HCT116 (cell line): ENCODE results near the gene ABCA3. TPM values are rescaled to one million over a fixed set of nuclear protein-coding genes. Genes with fewer than 3 reads are reported as not detected.

Source experiments
- ATAC-seq: fragments of 200-7000 bp; cut with Tn5 transposase; 2 replicates; pipeline ENCODE4 v1.9.1; 2020; ENCODE audit warnings: mild to moderate bottlenecking, moderate library complexity
- BruUV-seq: library from RNA; stranded (reverse); fragments of 400-500 nt; replicated peaks from 2 replicates; lab custom pipeline; 2021; lab: Mats Ljungman, UMichigan
- CTCF ChIA-PET: fragments of 300-600 bp; sonication (Branson Sonifier 250); formaldehyde crosslinking; loops from one replicate; lab custom pipeline; 2021; ENCODE audit warnings: antibody characterized with exemption; lab: Charles Lee
- POLR2A ChIA-PET: fragments of 300-600, 350-600 bp; sonication (Branson Sonifier 250); formaldehyde crosslinking; loops from one replicate; lab custom pipeline; 2021; ENCODE audit warnings: antibody characterized with exemption; lab: Charles Lee
- RAD21 ChIA-PET, 2 experiments: fragments of 300-600 bp; sonication (Branson Sonifier 250); formaldehyde crosslinking; loops; one replicate each; lab custom pipeline; 2023; ENCODE audit warnings: low total read pairs in 2 of 2; ENCODE audit not compliant: uncharacterized antibody in 2 of 2, unreplicated experiment in 2 of 2, low non-redundant PET in 1 of 2; lab: Charles Lee
- DNase-seq: peaks from one replicate; pipeline ENCODE4 v3.0.0-alpha.2; 2010; ENCODE audit warnings: low read depth, low spot score
- H2AFZ ChIP-seq: fragments of 200-600 bp; shearing (Covaris generic), sonication (generic); 2 replicates; pipeline ENCODE4 v1.6.1; 2017; ENCODE audit warnings: low read depth, mixed run types, mixed read lengths, antibody characterized with exemption, low read length; ENCODE audit not compliant: poor library complexity, severe bottlenecking
- H3K27ac ChIP-seq: 2 replicates; pipeline ENCODE4 v1.5.1; 2012; ENCODE audit warnings: low read depth, low read length
- H3K27me3 ChIP-seq: fragments of 200-600 bp; sonication (generic); 2 replicates; pipeline ENCODE4 v1.6.1; 2016; ENCODE audit warnings: mixed run types, low read length, mixed read lengths; ENCODE audit not compliant: insufficient read depth
- H3K36me3 ChIP-seq, 2 experiments: fragments of 200-500 bp in 1 of 2; fragments of 200-600 bp in 1 of 2; sonication (Bioruptor generic) in 1 of 2; sonication (generic) in 1 of 2; 2 replicates each; pipeline versions ENCODE4 v1.5.1 to v1.6.1; 2014 to 2016; ENCODE audit warnings: low read length in 2 of 2, inconsistent platforms in 1 of 2, mixed read lengths in 1 of 2, mixed run types in 1 of 2; ENCODE audit not compliant: insufficient read depth in 2 of 2, control insufficient read depth in 1 of 2
- H3K4me1 ChIP-seq, 2 experiments: fragments of 200-600 bp in 1 of 2; sonication (generic) in 1 of 2; 2 replicates each; pipeline versions ENCODE4 v1.5.1 to v1.6.1; 2012 to 2017; ENCODE audit warnings: low read length in 2 of 2, inconsistent platforms in 1 of 2, mild to moderate bottlenecking in 1 of 2, mixed read lengths in 1 of 2, mixed run types in 1 of 2, moderate library complexity in 1 of 2; ENCODE audit not compliant: insufficient read depth in 2 of 2, control insufficient read depth in 1 of 2
- H3K4me2 ChIP-seq: fragments of 200-600 bp; sonication (generic); 2 replicates; pipeline ENCODE4 v1.6.1; 2017; ENCODE audit warnings: mixed run types, low read length, mixed read lengths
- H3K4me3 ChIP-seq, 2 experiments: fragments of 200-600 bp in 1 of 2; sonication (generic) in 1 of 2; replicated peaks in 1 of 2; 2 replicates each; pipeline ENCODE4 v1.5.1; 2011 to 2016; ENCODE audit warnings: low read length in 2 of 2, control low read depth in 1 of 2, low read depth in 1 of 2, mild to moderate bottlenecking in 1 of 2, mixed read lengths in 1 of 2, mixed run types in 1 of 2
- H3K79me2 ChIP-seq: fragments of 200-600 bp; sonication (generic); 2 replicates; pipeline ENCODE4 v1.6.1; 2017; ENCODE audit warnings: mild to moderate bottlenecking, mixed run types, low read length, moderate library complexity, mixed read lengths; ENCODE audit not compliant: insufficient read depth
- H3K9ac ChIP-seq: fragments of 200-600 bp; sonication (generic); 2 replicates; pipeline ENCODE4 v1.6.1; 2016; ENCODE audit warnings: low read length, mixed read lengths
- H3K9me2 ChIP-seq: fragments of 200-600 bp; sonication (generic), shearing (Covaris generic); 2 replicates; pipeline ENCODE4 v1.6.1; 2017; ENCODE audit warnings: mixed run types, mild to moderate bottlenecking, moderate library complexity; ENCODE audit not compliant: insufficient read depth
- H3K9me3 ChIP-seq, 2 experiments: fragments of 200-500 bp in 1 of 2; fragments of 200-600 bp in 1 of 2; sonication (Bioruptor generic) in 1 of 2; sonication (generic) in 1 of 2; 2 replicates each; pipeline ENCODE4 v1.6.1; 2014 to 2017; ENCODE audit warnings: low read length in 2 of 2, mixed read lengths in 2 of 2, inconsistent platforms in 1 of 2, low read depth in 1 of 2, mild to moderate bottlenecking in 1 of 2, mixed run types in 1 of 2, moderate library complexity in 1 of 2; ENCODE audit not compliant: control insufficient read depth in 1 of 2, insufficient read depth in 1 of 2
- H4K20me1 ChIP-seq: fragments of 200-600 bp; sonication (generic), shearing (Covaris generic); 2 replicates; pipeline ENCODE4 v1.6.1; 2017; ENCODE audit warnings: mixed run types, mild to moderate bottlenecking, moderate library complexity; ENCODE audit not compliant: insufficient read depth
- CBX3 ChIP-seq: IDR thresholded peaks from 2 replicates; pipeline ENCODE4 v1.6.1; 2012; ENCODE audit warnings: low read depth
- ELF1 ChIP-seq: IDR thresholded peaks from 2 replicates; pipeline ENCODE4 v1.6.1; 2012; ENCODE audit warnings: low read depth, borderline replicate concordance
- EZH2 ChIP-seq: fragments of 200-600 bp; sonication (generic); IDR thresholded peaks from 2 replicates; pipeline ENCODE4 v1.6.1; 2017; ENCODE audit warnings: antibody characterized with exemption, mixed run types
- EZH2phosphoT487 ChIP-seq: fragments of 200-600 bp; IDR thresholded peaks from 2 replicates; pipeline ENCODE4 v1.6.1; 2018; ENCODE audit warnings: antibody characterized with exemption, borderline replicate concordance
- FOSL1 ChIP-seq: IDR thresholded peaks from 2 replicates; pipeline ENCODE4 v1.6.1; 2012; ENCODE audit warnings: low read depth
- POLR2A ChIP-seq: IDR thresholded peaks from 2 replicates; pipeline ENCODE4 v1.7.0; 2011; ENCODE audit warnings: borderline replicate concordance; ENCODE audit not compliant: insufficient read depth, insufficient read length; ENCODE audit errors: extremely low read depth
- POLR2AphosphoS5 ChIP-seq: IDR thresholded peaks from 2 replicates; pipeline ENCODE4 v1.6.1; 2011; ENCODE audit warnings: mild to moderate bottlenecking, low read depth, low read length, moderate library complexity
- RAD21 ChIP-seq: IDR thresholded peaks from 2 replicates; pipeline ENCODE4 v1.6.1; 2012; ENCODE audit warnings: low read depth, mild to moderate bottlenecking
- SP1 ChIP-seq: IDR thresholded peaks from 2 replicates; pipeline ENCODE4 v1.6.1; 2012; ENCODE audit warnings: low read depth
- SRF ChIP-seq: IDR thresholded peaks from 2 replicates; pipeline ENCODE4 v1.6.1; 2012; ENCODE audit warnings: low read depth
- TCF7L2 ChIP-seq: IDR thresholded peaks from 2 replicates; pipeline ENCODE4 v1.7.0; 2011; ENCODE audit warnings: borderline replicate concordance, inconsistent platforms; ENCODE audit not compliant: insufficient read depth, insufficient read length; ENCODE audit errors: extremely low read depth
- YY1 ChIP-seq: IDR thresholded peaks from 2 replicates; pipeline ENCODE4 v1.6.1; 2011; ENCODE audit warnings: low read length, low read depth, moderate library complexity, mild to moderate bottlenecking; ENCODE audit not compliant: insufficient replicate concordance; ENCODE audit errors: extremely low read depth
- ZFX ChIP-seq: fragments of 450-650 bp; IDR thresholded peaks from 2 replicates; pipeline ENCODE4 v1.6.1; 2017
- ZNF274 ChIP-seq: fragments of 200-500 bp; sonication (Bioruptor generic); IDR thresholded peaks from 2 replicates; pipeline ENCODE4 v1.6.1; 2014; ENCODE audit warnings: mild to moderate bottlenecking, low read depth, low read length, inconsistent platforms
- intact Hi-C: fragments of 100-400 bp; cut with micrococcal nuclease; formaldehyde crosslinking; loops from 2 replicates; pipeline ENCODE4 v1.10.0; 2022
- total RNA-seq: library from RNA; stranded (reverse); gene quantifications from one replicate; pipeline ENCODE4 v1.2.1, GENCODE V29; 2021; ENCODE audit not compliant: unreplicated experiment
- TF ChIP-seq, protein P1 (sequence below), 3 experiments: fragments of 200-600 bp in 1 of 3; sonication (generic) in 1 of 3; IDR thresholded peaks in 2 of 3; conservative IDR thresholded peaks in 1 of 3; 2 replicates each; pipeline ENCODE4 v1.5.1; 2012 to 2017; ENCODE audit warnings: low read depth in 2 of 3, low read length in 2 of 3, antibody characterized with exemption in 1 of 3, borderline replicate concordance in 1 of 3, control low read depth in 1 of 3, mild to moderate bottlenecking in 1 of 3, mixed read lengths in 1 of 3, mixed run types in 1 of 3, moderate library complexity in 1 of 3; ENCODE audit not compliant: insufficient read depth in 1 of 3
- TF ChIP-seq, protein P2 (sequence below): IDR thresholded peaks from 2 replicates; pipeline ENCODE4 v1.6.1; 2012; ENCODE audit warnings: low read depth

The ABCA3 gene
- total RNA-seq, 1 experiment from 2014 or later: 5.4 TPM

DNA sequence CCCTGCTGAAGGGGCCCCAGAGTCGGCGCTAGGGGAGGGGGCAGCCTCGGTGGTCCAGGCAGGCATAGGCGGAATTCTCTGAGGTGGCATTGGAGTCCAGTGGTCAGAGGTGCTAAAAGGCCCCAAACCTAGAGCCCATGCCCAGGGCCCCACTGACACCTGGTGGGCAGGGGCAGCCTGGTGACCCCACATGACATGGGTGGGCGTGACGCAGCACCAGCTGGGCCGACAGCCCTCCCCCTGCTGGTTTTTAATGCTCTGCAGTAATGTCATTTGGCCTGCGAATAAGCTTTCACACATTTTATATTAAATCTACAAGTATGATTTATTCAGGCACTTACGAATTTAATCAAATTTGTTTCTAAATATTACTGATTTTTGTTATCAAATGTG is 70.5 kb downstream of the ABCA3 start:
- Histone ChIP-seq H3K4me3 (no peak overlapping the region; a peak in 1 of 4 replicates), H2AFZ (no peak overlapping the region), H3K36me3 (peaks cover 0 to 8% of the 10 kb centered on the region in 2 experiments; a peak in 1 of 4 replicates), H3K27ac (no peak overlapping the region), H4K20me1 (peaks cover 13% of the 10 kb centered on the region; the same call in 1 of the 2 replicates), H3K79me2 (peaks cover 34% of the 10 kb centered on the region)
- POLR2A ChIA-PET: no interaction called here
- ATAC-seq: no peak
- CTCF ChIA-PET: interaction anchor here (1.9 kb wide), 1 partner anchor 231 kb away, joined by 5 read pairs; no protein-coding TSS in a partner anchor
- DNase-seq: no peak
- intact Hi-C loops: no loop called here
- no peak for TF ChIP-seq SP1
- TF ChIP-seq, protein P1, sequence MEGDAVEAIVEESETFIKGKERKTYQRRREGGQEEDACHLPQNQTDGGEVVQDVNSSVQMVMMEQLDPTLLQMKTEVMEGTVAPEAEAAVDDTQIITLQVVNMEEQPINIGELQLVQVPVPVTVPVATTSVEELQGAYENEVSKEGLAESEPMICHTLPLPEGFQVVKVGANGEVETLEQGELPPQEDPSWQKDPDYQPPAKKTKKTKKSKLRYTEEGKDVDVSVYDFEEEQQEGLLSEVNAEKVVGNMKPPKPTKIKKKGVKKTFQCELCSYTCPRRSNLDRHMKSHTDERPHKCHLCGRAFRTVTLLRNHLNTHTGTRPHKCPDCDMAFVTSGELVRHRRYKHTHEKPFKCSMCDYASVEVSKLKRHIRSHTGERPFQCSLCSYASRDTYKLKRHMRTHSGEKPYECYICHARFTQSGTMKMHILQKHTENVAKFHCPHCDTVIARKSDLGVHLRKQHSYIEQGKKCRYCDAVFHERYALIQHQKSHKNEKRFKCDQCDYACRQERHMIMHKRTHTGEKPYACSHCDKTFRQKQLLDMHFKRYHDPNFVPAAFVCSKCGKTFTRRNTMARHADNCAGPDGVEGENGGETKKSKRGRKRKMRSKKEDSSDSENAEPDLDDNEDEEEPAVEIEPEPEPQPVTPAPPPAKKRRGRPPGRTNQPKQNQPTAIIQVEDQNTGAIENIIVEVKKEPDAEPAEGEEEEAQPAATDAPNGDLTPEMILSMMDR (IDR thresholded peaks at IDR 0.05 in 2 of 3, conservative IDR thresholded peaks at IDR 0.05 in 1 of 3; ENCODE audit: borderline replicate concordance in 1 of 3, insufficient read depth in 1 of 3, low read depth in 2 of 3, low read length in 2 of 3): no peak
- TF ChIP-seq RAD21: no peak
- TF ChIP-seq POLR2A: no peak
- no peak for TF ChIP-seq ZFX
- no peak for TF ChIP-seq ELF1
- no peak for TF ChIP-seq EZH2
- no peak for TF ChIP-seq FOSL1
- TF ChIP-seq YY1: no peak
- no peak for TF ChIP-seq TCF7L2
- TF ChIP-seq EZH2phosphoT487: no peak
- TF ChIP-seq CBX3: no peak
- TF ChIP-seq, protein P2, sequence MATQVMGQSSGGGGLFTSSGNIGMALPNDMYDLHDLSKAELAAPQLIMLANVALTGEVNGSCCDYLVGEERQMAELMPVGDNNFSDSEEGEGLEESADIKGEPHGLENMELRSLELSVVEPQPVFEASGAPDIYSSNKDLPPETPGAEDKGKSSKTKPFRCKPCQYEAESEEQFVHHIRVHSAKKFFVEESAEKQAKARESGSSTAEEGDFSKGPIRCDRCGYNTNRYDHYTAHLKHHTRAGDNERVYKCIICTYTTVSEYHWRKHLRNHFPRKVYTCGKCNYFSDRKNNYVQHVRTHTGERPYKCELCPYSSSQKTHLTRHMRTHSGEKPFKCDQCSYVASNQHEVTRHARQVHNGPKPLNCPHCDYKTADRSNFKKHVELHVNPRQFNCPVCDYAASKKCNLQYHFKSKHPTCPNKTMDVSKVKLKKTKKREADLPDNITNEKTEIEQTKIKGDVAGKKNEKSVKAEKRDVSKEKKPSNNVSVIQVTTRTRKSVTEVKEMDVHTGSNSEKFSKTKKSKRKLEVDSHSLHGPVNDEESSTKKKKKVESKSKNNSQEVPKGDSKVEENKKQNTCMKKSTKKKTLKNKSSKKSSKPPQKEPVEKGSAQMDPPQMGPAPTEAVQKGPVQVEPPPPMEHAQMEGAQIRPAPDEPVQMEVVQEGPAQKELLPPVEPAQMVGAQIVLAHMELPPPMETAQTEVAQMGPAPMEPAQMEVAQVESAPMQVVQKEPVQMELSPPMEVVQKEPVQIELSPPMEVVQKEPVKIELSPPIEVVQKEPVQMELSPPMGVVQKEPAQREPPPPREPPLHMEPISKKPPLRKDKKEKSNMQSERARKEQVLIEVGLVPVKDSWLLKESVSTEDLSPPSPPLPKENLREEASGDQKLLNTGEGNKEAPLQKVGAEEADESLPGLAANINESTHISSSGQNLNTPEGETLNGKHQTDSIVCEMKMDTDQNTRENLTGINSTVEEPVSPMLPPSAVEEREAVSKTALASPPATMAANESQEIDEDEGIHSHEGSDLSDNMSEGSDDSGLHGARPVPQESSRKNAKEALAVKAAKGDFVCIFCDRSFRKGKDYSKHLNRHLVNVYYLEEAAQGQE: no peak
- TF ChIP-seq SRF: no peak
- no peak for TF ChIP-seq POLR2AphosphoS5
- TF ChIP-seq ZNF274: no peak
- TF ChIP-seq, all 23 proteins: peak for 0
- RAD21 ChIA-PET: no interaction called here
- H3K9me2 ChIP-seq: no peaks in the 10 kb centered on the region
- H3K4me1 ChIP-seq: peaks cover 15 to 21% of the 10 kb centered on the region in 2 experiments; a peak in 3 of 4 replicates
- no peaks in the 10 kb centered on the region for H3K27me3 ChIP-seq
- peak overlapping the region; percentile 94 for H3K4me2 ChIP-seq
- no peaks in the 10 kb centered on the region for H3K9me3 ChIP-seq
- H3K9ac ChIP-seq: no peak overlapping the region; the same call in 1 of the 2 replicates
- BruUV-seq: no TSS peak
